ENCODE measurements around the gene BEST2.

The BEST2 gene

DNA sequence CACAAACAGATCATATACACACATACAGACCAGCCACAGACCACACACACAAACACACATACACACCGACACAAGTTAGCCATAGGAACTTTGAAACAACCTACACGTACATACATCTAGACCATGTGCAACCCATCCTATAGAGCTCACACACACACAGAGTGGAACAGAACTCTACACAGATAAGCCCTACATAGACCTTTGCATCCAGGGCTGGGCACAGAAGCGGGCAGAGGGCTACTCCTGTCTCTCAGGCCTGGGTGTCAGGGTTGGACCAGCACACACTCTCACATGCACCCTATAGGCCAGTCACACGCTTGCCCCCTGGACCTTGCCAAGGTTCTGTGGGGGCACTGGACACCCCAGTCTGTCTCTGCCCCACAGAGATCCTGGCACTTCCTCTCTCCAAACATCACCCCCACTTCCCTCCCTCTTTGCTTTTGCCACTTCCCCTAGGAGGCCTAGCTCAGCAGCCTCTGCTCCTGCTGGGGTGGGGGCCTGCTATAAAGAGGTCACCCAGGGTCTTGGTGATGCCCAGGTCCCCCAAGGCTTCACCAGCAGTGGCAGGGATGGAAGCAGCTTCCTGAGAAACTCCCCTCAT is 33.9 kb downstream of the BEST2 start:
- no peak for DNase-seq (ENCODE audit: low read depth in 1 of 2, low spot score in 1 of 2)

DNA sequence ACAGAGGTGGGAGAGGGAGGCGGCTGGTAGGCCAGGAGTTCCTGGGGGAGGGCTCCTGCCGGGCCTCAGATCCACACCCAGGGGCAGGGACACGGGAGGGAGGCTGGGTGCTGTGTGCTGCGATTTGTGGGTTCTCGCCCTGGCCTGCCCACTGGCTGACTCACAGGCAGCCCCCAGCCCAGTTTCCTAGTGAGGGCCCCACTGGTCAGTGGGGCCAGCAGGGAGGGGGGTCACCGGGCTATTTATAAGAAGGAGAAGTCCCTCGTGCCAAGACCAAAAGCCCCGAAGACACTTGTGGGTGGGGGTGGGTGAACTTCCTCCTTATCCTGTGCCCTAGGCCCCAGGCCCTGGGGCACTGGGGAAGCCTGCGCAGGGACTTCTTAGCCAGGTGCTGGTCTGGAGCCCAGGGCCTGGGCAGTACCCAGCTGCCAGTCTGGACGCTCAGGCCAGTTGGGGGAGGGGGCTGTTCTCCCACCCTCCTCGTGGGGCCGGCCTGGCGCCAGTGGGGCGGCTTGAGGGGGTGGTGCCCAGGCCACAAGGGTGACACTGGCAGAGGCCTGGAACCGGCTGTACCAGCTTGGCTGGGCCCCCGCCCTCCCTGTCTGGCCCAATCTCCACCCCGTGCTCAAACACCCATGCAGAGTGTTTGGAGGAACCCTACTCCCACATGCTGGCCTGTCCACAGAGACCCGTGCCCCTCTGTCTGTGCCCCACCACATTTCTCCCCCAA is 34.7 kb downstream of the BEST2 start:
- no peak for DNase-seq (ENCODE audit: low read depth in 1 of 2, low spot score in 1 of 2)

DNA sequence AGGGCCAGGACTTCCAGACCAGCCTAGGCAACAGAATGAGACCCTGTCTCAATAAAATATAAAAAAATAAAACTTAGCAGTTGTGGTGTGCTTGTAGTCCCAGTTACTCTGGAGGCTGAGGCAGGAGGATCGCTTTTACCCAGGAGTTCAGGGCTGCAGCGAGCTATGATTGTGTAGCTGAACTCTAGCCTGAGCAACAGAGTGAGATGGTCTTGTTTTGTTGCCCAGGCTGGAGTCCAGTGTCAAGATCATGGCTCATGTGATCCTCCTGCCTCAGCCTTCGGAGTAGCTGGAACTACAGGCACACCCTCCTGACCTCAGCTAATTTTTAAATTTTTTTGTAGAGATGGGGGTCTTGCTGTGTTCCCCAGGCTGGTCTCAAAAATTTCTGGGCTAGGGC is 35.4 kb downstream of the BEST2 start:
- DNase-seq (ENCODE audit: low read depth in 1 of 2, low spot score in 1 of 2) = no peak

DNA sequence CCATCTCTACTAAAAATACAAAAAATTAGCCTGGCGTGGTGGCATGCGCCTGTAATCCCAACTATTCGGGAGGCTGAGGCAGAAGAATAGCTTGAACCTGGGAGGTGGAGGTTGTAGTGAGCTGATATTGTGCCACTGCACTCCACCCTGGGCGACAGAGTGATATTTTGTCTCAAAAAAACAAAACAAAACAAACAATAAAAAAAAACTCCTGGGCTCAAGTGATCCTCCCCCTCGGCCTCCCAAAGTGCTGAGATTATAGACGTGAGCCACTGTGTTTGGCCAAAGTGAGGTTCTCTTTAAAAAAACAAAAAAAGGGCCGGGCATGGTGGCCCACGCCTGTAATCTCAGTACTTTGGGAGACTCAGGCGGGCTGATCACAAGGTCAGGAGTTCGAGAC is 35.9 kb downstream of the BEST2 start:
- DNase-seq (ENCODE audit: low read depth in 1 of 2, low spot score in 1 of 2) = no peak

DNA sequence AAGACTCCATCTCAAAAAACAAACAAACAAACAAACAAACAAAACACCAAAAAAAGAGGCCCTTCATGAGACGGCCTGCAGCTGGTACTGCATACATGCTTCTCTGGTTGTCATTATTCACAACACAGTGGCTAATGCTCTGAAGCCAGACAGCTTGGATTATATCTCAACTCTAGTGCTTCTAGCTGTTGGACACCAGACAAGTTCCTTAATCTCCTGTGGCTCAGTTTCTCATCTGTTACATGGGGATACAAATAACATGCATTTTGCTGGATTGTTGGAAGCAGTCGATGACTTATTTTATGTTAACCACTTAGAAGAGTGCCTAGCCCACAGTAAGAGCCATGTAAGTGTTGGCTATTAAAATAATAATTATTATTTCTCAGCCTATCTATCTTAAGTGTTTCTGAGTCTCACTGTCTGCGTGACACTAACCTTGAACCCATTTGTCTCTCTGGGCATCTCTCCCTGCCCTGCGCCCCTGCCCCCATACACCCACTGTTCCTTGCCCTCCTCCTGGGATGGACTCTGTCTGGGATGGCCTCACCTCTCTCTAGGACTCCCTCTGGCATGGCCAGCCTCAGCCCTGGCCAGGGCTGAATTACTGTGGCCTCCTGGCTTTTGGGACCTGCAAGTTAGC is 36.6 kb downstream of the BEST2 start:
- DNase-seq (ENCODE audit: low read depth in 1 of 2, low spot score in 1 of 2) = no peak

DNA sequence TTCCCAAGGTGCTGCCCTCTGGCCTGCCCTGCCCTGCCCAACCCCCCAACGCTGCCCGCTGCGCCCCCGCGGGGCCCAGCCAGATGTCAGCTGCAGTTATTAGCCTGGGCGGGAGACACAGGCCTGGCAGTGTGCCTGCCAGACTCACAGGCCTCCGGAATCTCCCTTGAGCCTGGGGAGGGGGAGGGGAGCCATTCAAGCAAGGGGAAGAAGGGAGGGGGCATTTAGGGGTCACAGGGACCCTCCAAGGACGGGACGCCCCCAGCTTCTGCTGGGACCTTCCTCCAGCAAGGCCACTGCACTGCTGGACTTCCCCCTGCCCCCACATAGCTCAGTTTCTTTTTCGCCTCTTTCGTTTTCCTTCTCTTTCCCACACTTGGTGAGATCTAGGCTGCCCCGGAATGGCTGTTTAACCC is 37.1 kb downstream of the BEST2 start:
- DNase-seq (ENCODE audit: low read depth in 1 of 2, low spot score in 1 of 2) = peak in 1 of 2 donors; percentile 45

DNA sequence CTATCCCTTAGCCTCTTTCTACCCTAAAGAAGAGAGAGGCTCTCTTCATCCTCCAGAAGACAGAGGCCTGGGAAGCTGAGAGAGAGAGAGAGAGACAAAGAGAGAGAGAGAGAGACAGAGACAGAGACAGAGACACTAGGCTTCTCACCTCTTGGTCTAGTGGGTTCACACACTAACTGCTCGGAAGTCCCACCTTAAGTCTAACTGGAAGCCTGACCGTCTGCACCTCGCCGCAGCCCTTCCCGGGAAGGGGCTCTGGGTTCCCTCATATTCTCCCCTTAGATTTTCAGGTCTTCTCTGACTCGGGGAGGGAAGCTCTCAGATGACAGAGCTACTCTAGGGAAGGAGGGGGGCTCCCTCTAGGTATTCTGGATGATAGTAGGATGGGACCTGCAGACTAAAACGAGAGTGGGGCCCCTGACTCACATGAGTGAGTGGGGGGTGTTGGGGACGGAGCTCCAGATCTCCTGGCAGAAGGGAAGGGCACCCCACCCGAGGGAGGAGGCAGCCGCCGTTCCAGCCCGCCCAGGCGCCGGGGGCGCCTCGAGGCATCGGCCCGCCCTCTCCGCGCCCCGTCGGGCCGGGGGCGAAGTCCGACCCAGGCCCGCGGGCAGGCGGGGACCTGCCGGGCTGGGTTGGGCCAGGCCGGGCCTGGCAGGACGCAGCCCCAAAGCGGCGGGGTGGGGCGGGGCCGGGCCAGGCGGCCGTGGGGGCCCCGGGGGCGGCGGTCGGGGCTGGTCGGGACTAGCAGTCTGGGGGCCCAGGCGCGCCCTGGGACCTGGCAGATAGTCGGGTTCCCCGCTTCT is 37.7 kb downstream of the BEST2 start:
- DNase-seq (ENCODE audit: low read depth in 1 of 2, low spot score in 1 of 2) = no peak

DNA sequence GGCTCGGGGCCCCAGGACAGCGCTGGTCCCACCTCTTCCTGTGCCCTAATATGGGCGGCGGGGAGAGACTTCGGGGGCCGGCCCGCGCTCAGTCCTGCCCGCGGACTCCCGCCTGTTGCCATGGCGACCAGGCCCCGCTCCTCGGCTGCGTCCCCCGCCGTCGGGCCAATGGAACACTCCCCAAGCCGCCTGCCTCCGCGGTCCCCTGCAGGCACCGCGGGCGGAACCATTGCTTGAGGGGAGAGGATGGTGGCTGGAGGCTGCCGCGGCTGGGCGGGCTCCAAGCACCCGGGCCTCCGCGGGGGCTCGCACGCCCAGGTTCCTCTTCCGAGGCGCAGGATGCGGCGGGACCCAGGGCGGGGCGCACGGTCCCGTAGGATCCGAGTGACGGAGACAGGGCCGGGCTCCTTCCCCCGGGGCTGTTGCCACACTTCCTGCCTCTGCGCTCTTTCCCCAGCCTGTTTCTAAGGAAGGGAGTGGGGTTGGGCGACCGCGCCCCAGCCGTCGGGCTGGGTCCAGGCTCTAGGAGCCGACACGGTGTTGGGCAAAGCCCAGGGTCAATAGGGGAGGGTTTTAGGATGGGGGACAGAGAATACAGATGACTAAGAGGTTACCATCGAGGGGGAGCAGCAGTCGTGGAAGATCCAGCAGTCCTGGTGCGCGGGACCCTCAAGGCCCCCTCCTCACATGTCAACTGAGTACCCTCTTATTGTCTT is 38.5 kb downstream of the BEST2 start:
- peak; percentile 71 to 90 for DNase-seq (ENCODE audit: low read depth in 1 of 2, low spot score in 1 of 2)

DNA sequence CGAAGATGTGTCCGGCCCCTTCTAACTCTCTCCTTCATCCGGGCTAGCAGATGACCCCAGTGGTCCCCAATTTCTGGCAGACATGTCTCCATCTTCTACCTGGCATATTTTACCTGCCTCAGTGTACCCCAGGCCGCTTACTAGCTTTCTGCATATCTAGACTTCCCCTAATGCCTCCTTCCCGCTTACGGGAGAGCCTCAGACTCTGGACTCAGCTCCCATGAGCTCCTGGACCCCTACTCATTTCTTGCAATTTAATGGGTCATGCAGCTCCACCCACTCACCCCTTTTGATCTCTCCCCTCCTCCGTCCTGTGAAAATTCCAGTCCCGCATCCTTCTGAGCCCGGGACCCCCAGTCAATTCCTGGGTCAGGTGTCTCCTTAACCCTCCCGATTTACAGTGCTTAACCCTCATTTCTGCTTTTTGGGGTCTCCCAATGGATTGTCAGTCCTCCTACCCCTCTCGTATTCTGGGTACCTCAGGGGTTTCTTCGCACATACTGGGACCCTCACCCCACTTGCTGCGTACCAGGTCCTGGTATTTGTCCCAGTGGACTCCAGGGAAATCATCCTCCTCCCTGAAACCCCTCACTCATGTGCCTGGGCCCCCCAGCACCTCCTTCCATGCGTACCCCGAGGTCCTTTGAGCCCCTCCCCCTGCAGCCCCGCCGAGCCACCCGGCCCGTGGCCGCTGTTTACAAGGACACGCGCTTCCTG is 39.2 kb downstream of the BEST2 start:
- no peak for DNase-seq (ENCODE audit: low read depth in 1 of 2, low spot score in 1 of 2)

DNA sequence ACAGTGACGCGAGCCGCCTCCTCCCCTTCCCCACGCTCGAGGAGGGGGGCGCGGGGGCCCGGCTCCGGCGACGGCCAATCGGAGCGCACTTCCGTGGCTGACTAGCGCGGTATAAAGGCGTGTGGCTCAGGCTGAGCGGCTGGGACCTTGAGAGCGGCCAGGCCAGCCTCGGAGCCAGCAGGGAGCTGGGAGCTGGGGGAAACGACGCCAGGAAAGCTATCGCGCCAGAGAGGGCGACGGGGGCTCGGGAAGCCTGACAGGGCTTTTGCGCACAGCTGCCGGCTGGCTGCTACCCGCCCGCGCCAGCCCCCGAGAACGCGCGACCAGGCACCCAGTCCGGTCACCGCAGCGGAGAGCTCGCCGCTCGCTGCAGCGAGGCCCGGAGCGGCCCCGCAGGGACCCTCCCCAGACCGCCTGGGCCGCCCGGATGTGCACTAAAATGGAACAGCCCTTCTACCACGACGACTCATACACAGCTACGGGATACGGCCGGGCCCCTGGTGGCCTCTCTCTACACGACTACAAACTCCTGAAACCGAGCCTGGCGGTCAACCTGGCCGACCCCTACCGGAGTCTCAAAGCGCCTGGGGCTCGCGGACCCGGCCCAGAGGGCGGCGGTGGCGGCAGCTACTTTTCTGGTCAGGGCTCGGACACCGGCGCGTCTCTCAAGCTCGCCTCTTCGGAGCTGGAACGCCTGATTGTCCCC is 39.9 kb downstream of the BEST2 start, which contains the start of gene JUNB:
JUNB (plus strand) TSS at position 142 of the 706 bp plus-strand sequence; CDS start at position 428, 286 bp downstream.
- DNase-seq (ENCODE audit: low read depth in 1 of 2, low spot score in 1 of 2) = peak; percentile 94 to 96

DNA sequence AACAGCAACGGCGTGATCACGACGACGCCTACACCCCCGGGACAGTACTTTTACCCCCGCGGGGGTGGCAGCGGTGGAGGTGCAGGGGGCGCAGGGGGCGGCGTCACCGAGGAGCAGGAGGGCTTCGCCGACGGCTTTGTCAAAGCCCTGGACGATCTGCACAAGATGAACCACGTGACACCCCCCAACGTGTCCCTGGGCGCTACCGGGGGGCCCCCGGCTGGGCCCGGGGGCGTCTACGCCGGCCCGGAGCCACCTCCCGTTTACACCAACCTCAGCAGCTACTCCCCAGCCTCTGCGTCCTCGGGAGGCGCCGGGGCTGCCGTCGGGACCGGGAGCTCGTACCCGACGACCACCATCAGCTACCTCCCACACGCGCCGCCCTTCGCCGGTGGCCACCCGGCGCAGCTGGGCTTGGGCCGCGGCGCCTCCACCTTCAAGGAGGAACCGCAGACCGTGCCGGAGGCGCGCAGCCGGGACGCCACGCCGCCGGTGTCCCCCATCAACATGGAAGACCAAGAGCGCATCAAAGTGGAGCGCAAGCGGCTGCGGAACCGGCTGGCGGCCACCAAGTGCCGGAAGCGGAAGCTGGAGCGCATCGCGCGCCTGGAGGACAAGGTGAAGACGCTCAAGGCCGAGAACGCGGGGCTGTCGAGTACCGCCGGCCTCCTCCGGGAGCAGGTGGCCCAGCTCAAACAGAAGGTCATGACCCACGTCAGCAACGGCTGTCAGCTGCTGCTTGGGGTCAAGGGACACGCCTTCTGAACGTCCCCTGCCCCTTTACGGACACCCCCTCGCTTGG is 40.7 kb downstream of the BEST2 start:
- peak; percentile 60 to 61 for DNase-seq (ENCODE audit: low read depth in 1 of 2, low spot score in 1 of 2)

DNA sequence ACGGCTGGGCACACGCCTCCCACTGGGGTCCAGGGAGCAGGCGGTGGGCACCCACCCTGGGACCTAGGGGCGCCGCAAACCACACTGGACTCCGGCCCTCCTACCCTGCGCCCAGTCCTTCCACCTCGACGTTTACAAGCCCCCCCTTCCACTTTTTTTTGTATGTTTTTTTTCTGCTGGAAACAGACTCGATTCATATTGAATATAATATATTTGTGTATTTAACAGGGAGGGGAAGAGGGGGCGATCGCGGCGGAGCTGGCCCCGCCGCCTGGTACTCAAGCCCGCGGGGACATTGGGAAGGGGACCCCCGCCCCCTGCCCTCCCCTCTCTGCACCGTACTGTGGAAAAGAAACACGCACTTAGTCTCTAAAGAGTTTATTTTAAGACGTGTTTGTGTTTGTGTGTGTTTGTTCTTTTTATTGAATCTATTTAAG is 41.3 kb downstream of the BEST2 start:
- no peak for DNase-seq (ENCODE audit: low read depth in 1 of 2, low spot score in 1 of 2)

DNA sequence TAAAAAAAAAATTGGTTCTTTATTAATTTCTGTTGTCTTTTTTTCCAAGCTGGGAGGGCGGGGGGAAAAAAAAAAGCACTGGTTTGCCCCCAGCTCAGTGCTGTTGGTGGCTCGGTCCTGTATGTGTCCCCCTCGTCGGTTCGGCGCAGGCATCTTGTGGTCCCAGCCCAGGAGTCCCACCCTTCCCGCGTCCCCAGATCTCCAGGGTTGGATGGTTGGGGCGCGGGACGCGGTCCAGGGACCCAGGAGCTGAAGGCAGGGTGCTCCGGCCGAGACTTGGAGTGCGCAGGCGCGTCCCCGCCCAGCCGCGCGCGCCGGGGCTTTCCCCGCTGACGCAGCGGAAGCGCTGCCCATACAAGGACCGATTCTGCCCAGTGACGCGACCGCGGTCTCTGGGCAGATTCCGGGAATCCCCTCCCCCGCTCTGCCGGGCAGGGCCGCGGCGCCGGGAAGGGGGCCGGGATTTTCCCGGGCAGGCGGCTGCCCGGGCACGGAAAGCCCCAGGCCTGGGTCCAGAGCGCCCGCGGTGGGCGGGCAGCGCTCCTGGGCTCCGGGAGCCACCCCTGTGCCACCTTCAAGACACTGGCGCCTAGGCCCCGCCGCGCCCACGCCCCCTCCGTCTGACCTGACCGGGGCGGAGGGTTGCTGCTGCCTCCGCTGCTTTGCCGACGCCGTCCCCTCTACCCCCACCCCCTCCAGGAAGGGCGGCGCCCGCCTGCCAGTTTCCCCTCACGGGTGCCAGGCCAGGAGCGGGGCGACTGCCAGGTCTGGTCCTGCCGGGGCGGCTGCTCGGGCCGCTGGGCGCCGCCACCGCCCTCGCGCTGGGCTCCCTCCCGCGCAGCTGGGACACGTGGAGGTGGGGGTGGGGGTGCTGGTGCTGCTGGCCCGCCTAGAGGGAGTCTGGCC is 42.0 kb downstream of the BEST2 start:
- peak; percentile 80 to 92 for DNase-seq (ENCODE audit: low read depth in 1 of 2, low spot score in 1 of 2)

DNA sequence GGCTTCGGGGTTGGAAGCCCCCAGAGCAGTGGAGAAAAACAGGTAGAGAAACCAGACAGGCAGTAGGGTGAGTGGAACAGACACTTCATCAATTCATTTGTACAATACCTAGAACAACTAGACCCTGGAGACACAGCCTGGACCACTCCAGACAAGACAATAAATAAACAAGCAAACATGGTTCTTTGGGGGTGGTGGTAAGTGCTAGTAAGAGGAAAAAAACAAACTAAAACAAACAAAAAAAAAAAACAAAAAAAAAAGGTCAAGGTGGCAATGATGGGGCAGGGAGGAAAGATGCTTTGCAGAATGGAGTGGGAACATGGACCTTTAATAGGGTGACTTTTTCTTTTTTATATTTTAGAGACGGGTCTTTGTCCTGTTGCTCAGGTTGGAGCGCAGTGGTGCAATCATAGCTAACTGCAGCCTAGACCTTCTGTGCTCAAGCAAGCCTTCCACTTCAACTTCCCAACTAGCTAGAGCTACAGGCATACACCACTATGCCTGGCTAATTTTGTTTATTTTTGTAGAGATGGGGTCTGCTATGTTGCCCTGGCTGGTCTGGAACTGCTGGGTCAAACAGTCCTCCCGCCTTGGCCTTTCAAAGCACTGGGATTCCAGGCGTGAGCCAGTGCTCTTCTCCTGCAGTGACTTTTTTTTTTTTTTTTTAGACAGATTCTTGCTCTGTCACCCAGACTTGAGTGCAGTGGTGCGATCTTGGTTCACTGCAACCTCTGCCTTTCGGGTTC is 42.8 kb downstream of the BEST2 start:
- no peak for DNase-seq (ENCODE audit: low read depth in 1 of 2, low spot score in 1 of 2)

DNA sequence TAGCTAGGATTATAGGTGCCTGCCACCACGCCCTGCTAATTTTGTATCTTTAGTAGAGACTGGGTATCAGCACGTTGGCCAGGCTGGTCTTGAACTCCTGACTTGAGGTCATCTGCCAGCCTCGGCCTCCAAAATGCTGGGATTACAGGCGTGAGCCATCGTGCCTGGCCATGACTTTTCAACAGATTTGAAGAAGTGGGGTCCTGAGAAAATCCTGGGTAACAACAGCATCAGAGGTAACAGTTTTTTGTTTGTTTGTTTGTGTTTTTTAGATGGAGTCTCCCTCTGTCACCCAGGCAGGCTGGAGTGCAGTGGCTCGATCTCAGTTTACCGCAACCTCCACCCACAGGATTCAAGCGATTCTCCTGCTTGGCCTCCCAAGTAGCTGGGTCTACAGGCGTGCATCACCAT is 43.4 kb downstream of the BEST2 start:
- DNase-seq (ENCODE audit: low read depth in 1 of 2, low spot score in 1 of 2) = no peak

DNA sequence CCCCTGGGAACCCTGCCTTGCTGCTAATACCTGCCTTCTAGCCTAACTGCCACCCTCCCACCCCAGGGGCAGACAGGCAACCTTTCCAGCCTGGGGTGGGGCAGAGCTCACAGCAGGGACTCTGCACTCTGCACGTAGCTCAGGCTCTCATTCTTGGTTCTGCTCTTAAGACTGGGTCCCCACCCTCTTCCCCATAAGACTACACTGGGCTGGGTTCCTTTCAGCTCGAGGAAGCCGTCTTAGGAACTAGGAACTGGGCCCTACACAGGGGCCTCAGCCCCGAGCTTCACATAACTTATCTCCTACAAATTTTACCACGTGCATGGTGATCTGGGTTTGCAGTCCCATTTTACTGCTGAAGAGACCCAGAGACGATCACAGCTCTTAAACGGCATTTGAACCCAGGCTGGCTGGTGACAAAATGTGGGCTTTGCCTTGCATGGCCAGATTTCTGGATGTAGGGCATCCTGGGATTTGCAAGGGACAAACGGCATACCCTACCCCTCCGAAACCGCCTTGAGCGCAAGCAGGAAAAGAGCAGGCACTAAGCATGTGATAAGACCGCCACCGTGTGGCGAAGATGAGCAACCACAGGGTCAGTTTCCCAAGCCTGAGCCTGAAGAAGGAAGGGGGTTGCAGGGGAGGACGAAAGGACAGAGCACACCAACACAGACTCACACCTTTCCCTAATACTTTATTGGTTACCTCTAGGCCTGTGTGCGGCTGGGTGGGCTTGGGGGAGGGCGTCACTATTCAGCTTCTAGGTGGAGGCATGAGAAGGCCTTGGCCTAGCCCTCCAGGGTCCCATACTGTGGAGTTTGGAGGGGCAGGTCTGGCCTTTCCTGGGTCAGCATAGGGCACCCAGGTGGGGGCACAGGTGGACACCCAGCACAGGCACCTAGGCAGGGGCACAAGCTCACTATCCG is 44.8 kb downstream of the BEST2 start:
- DNase-seq (ENCODE audit: low read depth in 1 of 2, low spot score in 1 of 2) = peak; percentile 55 to 63

Data from activated T-helper 1 cell treated with anti-CD3 and anti-CD28 coated beads, Interleukin-2, amount 50 U/mL, for 16 hours (primary cell).